Thyroid gland (tissue), 4 donors: ENCODE measurements around the gene PEA15.

Experiments
- CTCF ChIP-seq, 6 experiments: fragments of 200-600 bp in 3 of 6; fragments of 450-650 bp in 3 of 6; sonication (generic) in 3 of 6; IDR thresholded peaks; one replicate each; pipeline ENCODE4 v1.5.1; 2016 to 2019; ENCODE audit warnings: antibody characterized with exemption in 6 of 6, mild to moderate bottlenecking in 2 of 6, inconsistent platforms in 1 of 6, moderate library complexity in 1 of 6
- POLR2A ChIP-seq, 2 donors: fragments of 450-650 bp; IDR thresholded peaks; one replicate each; pipeline ENCODE4 v1.6.1; 2017; ENCODE audit warnings: antibody characterized with exemption in 2 of 2, mild to moderate bottlenecking in 2 of 2, moderate library complexity in 1 of 2

GRCh38 chr1:160220301-160220700 is 15.1 kb downstream of the PEA15 start:
- TF ChIP-seq CTCF (IDR thresholded peaks at IDR 0.05) (no peak), POLR2A (IDR thresholded peaks at IDR 0.05) (no peak)
